ENCODE results near the gene PRSS36. TPM values are rescaled to one million over a fixed set of nuclear protein-coding genes. Genes with fewer than 3 reads are reported as not detected.

The PRSS36 gene
- total RNA-seq, 1 donor from 2014 or later: 1.4 TPM

- peak overlapping the region; percentile 69 for H3K27ac ChIP-seq (replicated peaks)
- H3K4me1 ChIP-seq: peaks cover 34% of the 10 kb centered on the region
- no peak for TF ChIP-seq CTCF (IDR thresholded peaks at IDR 0.05; ENCODE audit: borderline replicate concordance)
- intact Hi-C loops (cut with micrococcal nuclease): no loop called here
- no peaks in the 10 kb centered on the region for H3K27me3 ChIP-seq (ENCODE audit: low read depth)
- DNase-seq: peak; percentile 58
- H3K9me3 ChIP-seq (replicated peaks): no peaks in the 10 kb centered on the region
- no peak overlapping the region for H3K4me3 ChIP-seq
- peaks cover 67% of the 10 kb centered on the region for H3K36me3 ChIP-seq
These were observed 20.1 kb downstream of the PRSS36 start for GRCh38 chr16:31129568-31130335.

GRCh38 chr16:31128711-31129567 is 20.9 kb downstream of the PRSS36 start:
- peak; percentile 40 for DNase-seq
- intact Hi-C loops (cut with micrococcal nuclease): no loop called here
- peaks cover 75% of the 10 kb centered on the region for H3K36me3 ChIP-seq
- peak overlapping the region; percentile 69 for H3K27ac ChIP-seq (replicated peaks)
- H3K4me3 ChIP-seq: no peak overlapping the region
- peaks cover 25% of the 10 kb centered on the region for H3K4me1 ChIP-seq
- H3K9me3 ChIP-seq (replicated peaks): no peaks in the 10 kb centered on the region
- TF ChIP-seq CTCF (IDR thresholded peaks at IDR 0.05; ENCODE audit: borderline replicate concordance): no peak
- no peaks in the 10 kb centered on the region for H3K27me3 ChIP-seq (ENCODE audit: low read depth)

- Histone ChIP-seq H3K27ac (replicated peaks) (no peak overlapping the region), H3K4me3 (no peak overlapping the region), H3K36me3 (peaks cover 80% of the 10 kb centered on the region), H3K9me3 (replicated peaks) (no peaks in the 10 kb centered on the region), H3K27me3 (ENCODE audit: low read depth) (no peaks in the 10 kb centered on the region), H3K4me1 (peaks cover 20% of the 10 kb centered on the region)
- no peak for TF ChIP-seq CTCF (IDR thresholded peaks at IDR 0.05; ENCODE audit: borderline replicate concordance)
- intact Hi-C loops (cut with micrococcal nuclease): no loop called here
- no peak for DNase-seq
These were observed 22.7 kb downstream of the PRSS36 start for GRCh38 chr16:31127182-31127581.

- H3K27ac ChIP-seq (replicated peaks): no peak overlapping the region
- H3K36me3 ChIP-seq: peaks cover 79% of the 10 kb centered on the region
- H3K4me3 ChIP-seq: no peak overlapping the region
- intact Hi-C loops (cut with micrococcal nuclease): no loop called here
- H3K9me3 ChIP-seq (replicated peaks): no peaks in the 10 kb centered on the region
- no peak for TF ChIP-seq CTCF (IDR thresholded peaks at IDR 0.05; ENCODE audit: borderline replicate concordance)
- no peak for DNase-seq
- peaks cover 20% of the 10 kb centered on the region for H3K4me1 ChIP-seq
- no peaks in the 10 kb centered on the region for H3K27me3 ChIP-seq (ENCODE audit: low read depth)
These were observed 24.0 kb downstream of the PRSS36 start for GRCh38 chr16:31125844-31126243.

GRCh38 chr16:31120129-31120528 is 29.7 kb downstream of the PRSS36 start:
- TF ChIP-seq CTCF (IDR thresholded peaks at IDR 0.05; ENCODE audit: borderline replicate concordance): no peak
- no peak for DNase-seq
- Histone ChIP-seq H3K4me1 (peaks cover 46% of the 10 kb centered on the region), H3K9me3 (replicated peaks) (no peaks in the 10 kb centered on the region), H3K27me3 (ENCODE audit: low read depth) (no peaks in the 10 kb centered on the region), H3K4me3 (no peak overlapping the region), H3K27ac (replicated peaks) (peak overlapping the region; percentile 99), H3K36me3 (peaks cover 61% of the 10 kb centered on the region)
- intact Hi-C loops (cut with micrococcal nuclease): no loop called here
